WTC11 (cell line): ENCODE results near the gene MED13.

ENCODE experiments used
- AR ChIP-seq: fragments of 250-450 bp; sonication (Bioruptor Pico); IDR thresholded peaks from 2 replicates; pipeline ENCODE4 v1.9.0; 2021; ENCODE audit warnings: mild to moderate bottlenecking
- GABPB1 ChIP-seq: sonication (generic); formaldehyde crosslinking; IDR thresholded peaks from 2 replicates; pipeline ENCODE4 v1.8.1; 2023; ENCODE audit warnings: mild to moderate bottlenecking, missing genetic modification reagents
- ZNF263 ChIP-seq: sonication (generic); formaldehyde crosslinking; IDR thresholded peaks from 2 replicates; pipeline ENCODE4 v1.8.1; 2022; ENCODE audit warnings: low read depth, mild to moderate bottlenecking, moderate library complexity, missing genetic modification reagents
- ZNF425 ChIP-seq: fragments of 250-450 bp; sonication (Bioruptor Pico); conservative IDR thresholded peaks from 2 replicates; pipeline ENCODE4 v1.9.0; 2021; ENCODE audit warnings: mild to moderate bottlenecking
- TF ChIP-seq, protein P1 (sequence below): fragments of 200-600 bp; IDR thresholded peaks from 2 replicates; pipeline ENCODE4 v1.8.0; 2022; ENCODE audit warnings: antibody characterized with exemption

DNA sequence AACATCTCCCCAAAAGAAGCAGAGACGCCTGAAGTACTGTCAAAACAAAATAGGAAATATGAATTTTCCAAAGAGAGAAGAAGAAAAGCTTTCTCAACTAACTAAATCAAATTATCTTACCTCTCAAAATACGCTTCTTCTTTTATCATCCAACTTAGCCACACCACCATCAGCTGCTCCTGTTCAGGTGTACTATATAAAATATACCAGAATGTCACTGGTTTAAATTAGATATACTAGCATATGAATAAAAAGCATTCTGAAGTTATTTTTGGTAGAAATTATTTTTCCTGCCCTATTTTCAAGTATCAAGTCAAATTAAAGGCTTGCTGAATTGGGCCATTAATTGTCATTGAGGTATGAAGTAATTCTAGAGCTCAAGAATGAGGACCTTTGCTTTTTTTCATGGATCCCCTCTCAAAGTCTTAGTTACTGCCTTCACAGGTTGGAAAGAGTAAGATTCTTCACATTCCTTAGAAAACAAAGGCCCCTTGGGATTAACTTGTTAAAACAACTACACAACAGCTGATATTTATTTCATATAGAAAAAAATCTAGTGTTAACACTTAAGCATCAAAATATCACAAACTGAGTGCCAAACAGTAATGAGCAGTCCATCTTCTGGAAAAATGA, 167.4 kb downstream of the MED13 start:
- TF ChIP-seq ZNF425 (no peak), GABPB1 (CRISPR knock-in tag) (no peak), ZNF263 (CRISPR knock-in tag) (no peak), AR (CRISPR knock-in tag) (no peak)
- TF ChIP-seq, protein P1, sequence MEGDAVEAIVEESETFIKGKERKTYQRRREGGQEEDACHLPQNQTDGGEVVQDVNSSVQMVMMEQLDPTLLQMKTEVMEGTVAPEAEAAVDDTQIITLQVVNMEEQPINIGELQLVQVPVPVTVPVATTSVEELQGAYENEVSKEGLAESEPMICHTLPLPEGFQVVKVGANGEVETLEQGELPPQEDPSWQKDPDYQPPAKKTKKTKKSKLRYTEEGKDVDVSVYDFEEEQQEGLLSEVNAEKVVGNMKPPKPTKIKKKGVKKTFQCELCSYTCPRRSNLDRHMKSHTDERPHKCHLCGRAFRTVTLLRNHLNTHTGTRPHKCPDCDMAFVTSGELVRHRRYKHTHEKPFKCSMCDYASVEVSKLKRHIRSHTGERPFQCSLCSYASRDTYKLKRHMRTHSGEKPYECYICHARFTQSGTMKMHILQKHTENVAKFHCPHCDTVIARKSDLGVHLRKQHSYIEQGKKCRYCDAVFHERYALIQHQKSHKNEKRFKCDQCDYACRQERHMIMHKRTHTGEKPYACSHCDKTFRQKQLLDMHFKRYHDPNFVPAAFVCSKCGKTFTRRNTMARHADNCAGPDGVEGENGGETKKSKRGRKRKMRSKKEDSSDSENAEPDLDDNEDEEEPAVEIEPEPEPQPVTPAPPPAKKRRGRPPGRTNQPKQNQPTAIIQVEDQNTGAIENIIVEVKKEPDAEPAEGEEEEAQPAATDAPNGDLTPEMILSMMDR, result no peak
